Measurements from ENCODE around the gene RNF44. TPM values are rescaled to one million over a fixed set of nuclear protein-coding genes. Genes with fewer than 3 reads are reported as not detected.

RNF44 gene
- total RNA-seq, 5 donors from 2014 or later (not counting 1 experiment from before 2014, with no cell fraction given): 250 to 319 (median 294) TPM

DNA sequence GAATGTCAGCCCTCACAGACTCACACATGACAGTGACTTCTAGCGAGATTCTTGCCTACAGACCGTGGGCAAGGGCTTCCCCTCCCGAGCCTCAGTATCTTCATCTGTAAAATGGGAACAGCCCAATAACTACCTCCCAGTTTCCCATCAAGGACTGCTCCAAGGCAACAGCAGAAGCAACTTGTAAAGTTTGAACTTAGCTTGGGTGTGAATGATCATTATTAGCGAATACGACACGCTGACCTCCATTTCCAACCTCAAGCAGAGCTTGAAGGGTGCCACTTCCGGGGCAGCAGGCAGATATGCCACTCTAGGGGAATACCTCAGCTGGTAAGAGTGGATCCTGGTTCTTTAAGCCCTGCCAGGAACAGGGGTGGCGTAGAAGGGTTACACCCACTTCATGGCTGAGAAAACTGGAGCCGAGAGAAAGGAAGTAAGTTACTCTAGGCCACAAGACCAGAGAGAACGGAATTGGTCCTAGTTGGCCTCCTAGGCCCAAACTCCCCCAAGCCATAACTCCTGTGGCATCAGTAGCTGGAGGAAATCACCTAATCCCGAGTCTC is 2.0 kb downstream of the RNF44 start:
- CTCF ChIA-PET: interaction anchor here in 1 of 2 donors (0.9 to 1.5 kb wide), 3 partner anchors 9 to 126 kb away, joined by 4 to 10 read pairs (median 4); partner anchors contain the start of gene FAF2
- H3K27me3 Mint-ChIP-seq: no peaks in the 10 kb centered on the region

DNA sequence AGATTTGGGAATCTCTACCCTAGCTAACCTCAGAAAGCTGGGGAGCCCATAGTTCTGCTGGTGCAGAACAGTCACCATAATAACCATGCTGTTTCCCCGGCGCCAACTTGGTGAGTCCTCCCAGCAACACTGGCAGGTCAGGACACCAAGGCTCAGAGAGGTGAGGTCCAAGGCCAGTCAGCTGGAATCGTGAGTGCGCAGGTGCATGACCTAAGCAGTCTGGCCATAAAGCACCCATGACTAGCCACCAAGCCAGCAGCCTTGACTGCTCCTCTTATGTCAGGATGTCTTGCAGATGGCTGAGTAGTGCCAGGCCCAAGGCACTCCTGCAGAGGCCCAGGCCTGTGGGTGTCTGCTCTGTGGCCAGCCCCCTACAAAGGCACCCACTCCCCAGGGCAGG is 2.6 kb downstream of the RNF44 start:
- POLR2A ChIA-PET: interaction anchor here in 1 of 2 donors (0.5 to 1.7 kb wide), 2 partner anchors 9 to 38 kb away, joined by 3 to 7 read pairs; no protein-coding TSS in a partner anchor
- H3K4me1 Mint-ChIP-seq: peaks cover 59 to 67% (median 61%) of the 10 kb centered on the region in 3 donors

More for the DNA sequence above, 2.0 kb downstream of the RNF44 start:
- Histone ChIP-seq H3K9me3 (no peaks in the 10 kb centered on the region), H3K4me3 (ENCODE audit: control insufficient read depth in 1 of 2, extremely low read depth in 1 of 2, low read length in 1 of 2) (peak overlapping the region; percentile 93 to 98), H3K36me3 (ENCODE audit: control insufficient read depth in 2 of 2, extremely low read depth in 1 of 2, insufficient read depth in 1 of 2, low read length in 1 of 2) (peaks cover 8 to 26% of the 10 kb centered on the region in 2 donors), H3K27ac (ENCODE audit: low read length) (peak overlapping the region; percentile 82), H3K27me3 (replicated peaks in 1 of 2; ENCODE audit: control insufficient read depth in 2 of 2, extremely low read depth in 1 of 2, insufficient read depth in 2 of 2, low read length in 1 of 2) (no peaks in the 10 kb centered on the region), H3K4me1 (ENCODE audit: control insufficient read depth in 1 of 2, extremely low read depth in 1 of 2, insufficient read depth in 2 of 2, low read length in 2 of 2) (peaks cover 47 to 77% of the 10 kb centered on the region in 2 experiments)
- DNase-seq (peak in 20 of 35 experiments; percentile 24 to 76 (median 44)), ATAC-seq (replicated peaks in 1 of 4) (no peak)
- Mint-ChIP-seq H3K4me3 (peak overlapping the region; percentile 97 to 99 (median 98)), H3K27ac (peak overlapping the region; percentile 98 to 100), H3K9me3 (no peaks in the 10 kb centered on the region), H3K36me3 (peaks cover 18% of the 10 kb centered on the region), H3K4me1 (peaks cover 62 to 68% (median 64%) of the 10 kb centered on the region in 3 donors)
- WGBS (ENCODE audit: insufficient coverage): 0% methylated on average over 3 of the region's 11 CpGs
- POLR2A ChIA-PET: interaction anchor here in 1 of 2 donors (1.7 kb wide), 1 partner anchor 9 kb away, joined by 7 read pairs; no protein-coding TSS in a partner anchor

GRCh38 chr5:176533894-176534611 is 3.1 kb downstream of the RNF44 start:
- Mint-ChIP-seq H3K27me3 (no peaks in the 10 kb centered on the region), H3K27ac (peak overlapping the region; percentile 98 to 100), H3K9me3 (no peaks in the 10 kb centered on the region), H3K4me3 (peak overlapping the region; percentile 97 to 99 (median 98)), H3K36me3 (peaks cover 23% of the 10 kb centered on the region), H3K4me1 (peaks cover 58 to 65% (median 64%) of the 10 kb centered on the region in 3 donors)
- ATAC-seq (replicated peaks in 1 of 4) (peak in 3 of 4 experiments; percentile 10 to 21 (median 14)), DNase-seq (peak in 33 of 35 experiments; percentile 43 to 76 (median 52))
- Histone ChIP-seq H3K36me3 (ENCODE audit: control insufficient read depth in 2 of 2, extremely low read depth in 1 of 2, insufficient read depth in 1 of 2, low read length in 1 of 2) (peaks cover 13 to 34% of the 10 kb centered on the region in 2 donors), H3K27ac (ENCODE audit: low read length) (peak overlapping the region; percentile 82), H3K27me3 (replicated peaks in 1 of 2; ENCODE audit: control insufficient read depth in 2 of 2, extremely low read depth in 1 of 2, insufficient read depth in 2 of 2, low read length in 1 of 2) (no peaks in the 10 kb centered on the region), H3K4me3 (ENCODE audit: control insufficient read depth in 1 of 2, extremely low read depth in 1 of 2, low read length in 1 of 2) (peak overlapping the region; percentile 93 to 98), H3K9me3 (no peaks in the 10 kb centered on the region), H3K4me1 (ENCODE audit: control insufficient read depth in 1 of 2, extremely low read depth in 1 of 2, insufficient read depth in 2 of 2, low read length in 2 of 2) (peaks cover 45 to 77% of the 10 kb centered on the region in 2 experiments)
- under 1% methylated on average over 9 of the region's 10 CpGs for WGBS (ENCODE audit: insufficient coverage)
- ChIA-PET POLR2A (interaction anchor here in 1 of 2 donors (0.5 to 1.7 kb wide), 3 partner anchors 10 to 86 kb away, joined by 3 to 7 read pairs (median 3); partner anchors contain the start of gene FAF2), CTCF (interaction anchor here (0.6 to 1.2 kb wide), 2 partner anchors 10 to 872 kb away, joined by 5 to 8 read pairs; no protein-coding TSS in a partner anchor)

More for the DNA sequence above, 2.6 kb downstream of the RNF44 start:
- Mint-ChIP-seq H3K9me3 (no peaks in the 10 kb centered on the region), H3K4me3 (peak overlapping the region; percentile 97 to 99 (median 98)), H3K27ac (peak overlapping the region; percentile 98 to 100), H3K27me3 (no peaks in the 10 kb centered on the region), H3K36me3 (peaks cover 21% of the 10 kb centered on the region)
- ATAC-seq (replicated peaks in 1 of 4) (no peak), DNase-seq (no peak)
- H3K27ac ChIP-seq (ENCODE audit: low read length): peak overlapping the region; percentile 82
- H3K27me3 ChIP-seq (replicated peaks in 1 of 2; ENCODE audit: control insufficient read depth in 2 of 2, extremely low read depth in 1 of 2, insufficient read depth in 2 of 2, low read length in 1 of 2): no peaks in the 10 kb centered on the region
- H3K9me3 ChIP-seq: no peaks in the 10 kb centered on the region
- H3K36me3 ChIP-seq (ENCODE audit: control insufficient read depth in 2 of 2, extremely low read depth in 1 of 2, insufficient read depth in 1 of 2, low read length in 1 of 2): peaks cover 8 to 28% of the 10 kb centered on the region in 2 donors
- H3K4me3 ChIP-seq (ENCODE audit: control insufficient read depth in 1 of 2, extremely low read depth in 1 of 2, low read length in 1 of 2): peak overlapping the region; percentile 93 to 98
- peaks cover 42 to 77% of the 10 kb centered on the region in 2 experiments for H3K4me1 ChIP-seq (ENCODE audit: control insufficient read depth in 1 of 2, extremely low read depth in 1 of 2, insufficient read depth in 2 of 2, low read length in 2 of 2)
- CTCF ChIA-PET: interaction anchor here in 1 of 2 donors (1.3 kb wide), 1 partner anchor 86 kb away, joined by 10 read pairs; the partner anchor contains the start of gene FAF2
- 37% methylated on average over 4 of the region's 4 CpGs for whole genome bisulfite sequencing (ENCODE audit: insufficient coverage)

DNA sequence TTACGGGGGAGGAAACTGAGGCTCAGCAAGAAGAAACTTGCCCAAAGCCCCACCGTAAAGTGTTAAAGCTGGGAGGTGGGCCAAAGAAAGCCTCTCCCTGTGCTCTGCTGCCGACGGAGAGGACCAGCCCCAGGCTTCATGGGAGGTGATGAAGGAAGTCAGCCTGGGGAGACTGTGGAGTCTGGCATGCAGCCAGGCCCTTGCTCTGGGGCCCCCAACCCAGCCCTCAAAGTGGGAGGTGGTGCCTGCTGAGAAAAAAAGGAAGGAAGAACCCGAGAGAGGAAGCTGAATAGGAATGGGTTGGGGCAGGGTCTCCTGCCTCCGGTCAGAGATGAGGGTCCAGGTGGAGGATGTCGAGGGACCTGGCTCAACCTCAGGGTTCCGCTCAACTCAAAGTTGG is 3.8 kb downstream of the RNF44 start:
- H3K27ac Mint-ChIP-seq: peak overlapping the region; percentile 98 to 100
- DNase-seq: peak in 1 of 35 experiments; percentile 29
- POLR2A ChIA-PET: interaction anchor here in 1 of 2 donors (0.6 kb wide), 1 partner anchor 86 kb away, joined by 3 read pairs; the partner anchor contains the start of gene FAF2
- H3K4me1 Mint-ChIP-seq: peaks cover 54 to 62% (median 60%) of the 10 kb centered on the region in 3 donors
- Histone ChIP-seq H3K4me3 (ENCODE audit: control insufficient read depth in 1 of 2, extremely low read depth in 1 of 2, low read length in 1 of 2) (peak overlapping the region; percentile 93 to 98), H3K27me3 (replicated peaks in 1 of 2; ENCODE audit: control insufficient read depth in 2 of 2, extremely low read depth in 1 of 2, insufficient read depth in 2 of 2, low read length in 1 of 2) (no peaks in the 10 kb centered on the region), H3K4me1 (ENCODE audit: control insufficient read depth in 1 of 2, extremely low read depth in 1 of 2, insufficient read depth in 2 of 2, low read length in 2 of 2) (peaks cover 38 to 79% of the 10 kb centered on the region in 2 experiments), H3K9me3 (no peaks in the 10 kb centered on the region), H3K36me3 (ENCODE audit: control insufficient read depth in 2 of 2, extremely low read depth in 1 of 2, insufficient read depth in 1 of 2, low read length in 1 of 2) (peaks cover 13 to 40% of the 10 kb centered on the region in 2 donors), H3K27ac (ENCODE audit: low read length) (peak overlapping the region; percentile 82)
- H3K27me3 Mint-ChIP-seq: no peaks in the 10 kb centered on the region
- 7% methylated on average over 4 of the region's 8 CpGs for WGBS (ENCODE audit: insufficient coverage)
- peak overlapping the region; percentile 97 to 99 (median 98) for H3K4me3 Mint-ChIP-seq
- no peak for ATAC-seq (replicated peaks in 1 of 4)
- H3K36me3 Mint-ChIP-seq: peaks cover 25% of the 10 kb centered on the region
- H3K9me3 Mint-ChIP-seq: no peaks in the 10 kb centered on the region
- CTCF ChIA-PET: interaction anchor here (0.6 to 1.2 kb wide), 2 partner anchors 11 to 873 kb away, joined by 5 to 8 read pairs; no protein-coding TSS in a partner anchor

DNA sequence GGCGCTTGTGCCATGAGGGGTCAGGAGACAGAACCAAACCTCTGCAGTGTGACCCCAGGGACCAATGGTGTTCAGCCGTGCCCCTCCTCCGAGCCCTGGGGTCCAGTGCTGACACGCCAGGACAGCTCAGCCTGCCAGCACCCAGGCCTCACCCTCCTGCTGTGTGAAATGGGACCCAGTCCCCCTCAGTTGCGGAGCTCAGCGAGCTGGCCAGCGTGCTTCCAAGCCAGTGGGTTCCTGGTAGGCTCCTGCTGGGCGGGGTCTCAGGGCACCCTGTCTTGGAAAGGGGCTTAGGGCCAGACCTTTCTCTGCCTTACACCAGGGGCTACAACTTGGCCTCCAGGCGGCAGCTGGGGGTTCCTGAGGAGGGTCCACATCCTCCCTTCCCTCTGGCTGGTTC is 4.4 kb downstream of the RNF44 start:
- H3K36me3 Mint-ChIP-seq: peaks cover 28% of the 10 kb centered on the region
- ChIA-PET POLR2A (no interaction called here), CTCF (interaction anchor here in 1 of 2 donors (0.6 to 2.2 kb wide), 2 partner anchors 85 to 101 kb away, joined by 3 to 10 read pairs; partner anchors contain the start of gene FAF2)
- peak overlapping the region; percentile 97 to 99 (median 98) for H3K4me3 Mint-ChIP-seq
- no peak for ATAC-seq (replicated peaks in 1 of 4)
- Histone ChIP-seq H3K4me1 (ENCODE audit: control insufficient read depth in 1 of 2, extremely low read depth in 1 of 2, insufficient read depth in 2 of 2, low read length in 2 of 2) (peaks cover 39 to 79% of the 10 kb centered on the region in 2 experiments), H3K4me3 (ENCODE audit: control insufficient read depth in 1 of 2, extremely low read depth in 1 of 2, low read length in 1 of 2) (peak overlapping the region; percentile 93 to 98), H3K27ac (ENCODE audit: low read length) (peak overlapping the region; percentile 82), H3K36me3 (ENCODE audit: control insufficient read depth in 2 of 2, extremely low read depth in 1 of 2, insufficient read depth in 1 of 2, low read length in 1 of 2) (peaks cover 13 to 46% of the 10 kb centered on the region in 2 donors), H3K27me3 (replicated peaks in 1 of 2; ENCODE audit: control insufficient read depth in 2 of 2, extremely low read depth in 1 of 2, insufficient read depth in 2 of 2, low read length in 1 of 2) (no peaks in the 10 kb centered on the region), H3K9me3 (no peaks in the 10 kb centered on the region)
- peaks cover 54 to 61% (median 60%) of the 10 kb centered on the region in 3 donors for H3K4me1 Mint-ChIP-seq
- H3K9me3 Mint-ChIP-seq: no peaks in the 10 kb centered on the region
- no peaks in the 10 kb centered on the region for H3K27me3 Mint-ChIP-seq
- 85% methylated on average over 8 of the region's 9 CpGs for WGBS (ENCODE audit: insufficient coverage)
- H3K27ac Mint-ChIP-seq: peak overlapping the region; percentile 98 to 100
- no peak for DNase-seq

Data from T-cell (primary cell).